A673 (cell line): ENCODE measurements around the gene WBP2.

Experiments used
- EZH2 ChIP-seq: fragments of 200-600 bp; sonication (generic); IDR thresholded peaks from 2 replicates; pipeline ENCODE4 v1.6.1; 2017; ENCODE audit warnings: borderline replicate concordance, low read depth, mild to moderate bottlenecking, mixed read lengths, antibody characterized with exemption, low read length; ENCODE audit not compliant: poor library complexity, severe bottlenecking
- TF ChIP-seq, protein P1 (sequence below): fragments of 300-800, 200-600 bp; sonication (generic); conservative IDR thresholded peaks from 2 replicates; pipeline ENCODE4 v1.5.1; 2017; ENCODE audit warnings: low read depth, mild to moderate bottlenecking, antibody characterized with exemption, low read length, moderate library complexity, mixed read lengths

DNA sequence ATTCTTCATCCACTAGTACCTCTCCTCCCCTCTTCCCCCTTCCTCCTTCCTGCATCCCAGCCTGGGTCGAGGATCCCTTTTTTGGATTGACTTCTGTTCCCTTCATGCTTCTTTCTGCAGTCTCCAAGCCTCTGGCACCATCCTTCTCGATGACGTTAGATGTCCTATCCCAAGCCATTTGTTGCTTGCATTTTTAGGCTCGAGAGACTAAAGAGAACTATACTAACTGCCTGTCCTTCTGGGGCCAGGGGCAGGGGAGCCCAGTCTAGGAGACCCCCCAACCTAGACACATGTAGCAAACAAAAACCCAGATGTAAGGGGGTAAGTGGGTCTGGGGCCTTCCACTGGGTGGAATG is 46.6 kb downstream of the WBP2 start:
- TF ChIP-seq, protein P1, sequence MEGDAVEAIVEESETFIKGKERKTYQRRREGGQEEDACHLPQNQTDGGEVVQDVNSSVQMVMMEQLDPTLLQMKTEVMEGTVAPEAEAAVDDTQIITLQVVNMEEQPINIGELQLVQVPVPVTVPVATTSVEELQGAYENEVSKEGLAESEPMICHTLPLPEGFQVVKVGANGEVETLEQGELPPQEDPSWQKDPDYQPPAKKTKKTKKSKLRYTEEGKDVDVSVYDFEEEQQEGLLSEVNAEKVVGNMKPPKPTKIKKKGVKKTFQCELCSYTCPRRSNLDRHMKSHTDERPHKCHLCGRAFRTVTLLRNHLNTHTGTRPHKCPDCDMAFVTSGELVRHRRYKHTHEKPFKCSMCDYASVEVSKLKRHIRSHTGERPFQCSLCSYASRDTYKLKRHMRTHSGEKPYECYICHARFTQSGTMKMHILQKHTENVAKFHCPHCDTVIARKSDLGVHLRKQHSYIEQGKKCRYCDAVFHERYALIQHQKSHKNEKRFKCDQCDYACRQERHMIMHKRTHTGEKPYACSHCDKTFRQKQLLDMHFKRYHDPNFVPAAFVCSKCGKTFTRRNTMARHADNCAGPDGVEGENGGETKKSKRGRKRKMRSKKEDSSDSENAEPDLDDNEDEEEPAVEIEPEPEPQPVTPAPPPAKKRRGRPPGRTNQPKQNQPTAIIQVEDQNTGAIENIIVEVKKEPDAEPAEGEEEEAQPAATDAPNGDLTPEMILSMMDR = no peak
- no peak for TF ChIP-seq EZH2
